ENCODE results near the gene MYO15A.

The MYO15A gene

DNA sequence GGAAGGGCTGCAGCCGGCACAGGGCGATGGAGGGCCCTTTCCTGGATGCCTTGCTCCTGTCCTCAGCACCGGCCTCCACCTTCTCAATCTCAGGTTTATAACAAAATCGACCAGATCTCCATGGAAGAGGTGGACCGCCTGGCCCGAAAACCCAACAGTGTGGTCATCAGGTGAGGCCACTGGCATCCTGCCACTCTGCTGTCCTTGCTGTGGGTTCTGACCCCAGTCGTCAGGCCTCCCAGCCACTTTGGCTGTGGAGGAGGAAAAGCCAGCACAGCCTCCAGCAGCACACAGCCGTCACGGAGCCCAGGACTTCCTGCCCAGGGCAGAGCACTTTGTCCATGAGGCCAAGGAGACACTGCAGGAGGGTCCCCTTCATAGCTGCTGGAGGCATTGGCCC lies 6.7 kb upstream of the MYO15A start:
- no peak for DNase-seq (ENCODE audit: low read depth in 2 of 2)

DNA sequence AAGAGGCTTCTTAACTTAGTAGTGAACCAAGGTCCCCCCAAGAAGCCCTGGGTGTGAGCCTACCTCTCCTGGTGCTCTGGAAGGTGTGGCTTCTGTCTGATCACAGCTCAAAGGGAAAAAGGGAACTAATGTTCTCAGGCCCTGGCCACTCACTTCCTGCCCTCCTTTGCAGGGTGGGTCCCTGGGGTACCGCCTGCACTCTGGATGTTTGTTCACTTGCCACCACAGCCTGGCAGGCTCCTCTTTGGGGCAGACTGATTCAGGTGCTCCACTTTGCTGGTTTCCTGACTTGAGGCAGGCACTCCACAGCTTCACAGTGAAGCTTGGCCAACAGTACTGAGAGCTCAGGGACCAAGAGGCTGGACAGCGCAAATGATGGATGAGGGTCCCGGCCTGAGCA lies 5.9 kb upstream of the MYO15A start:
- no peak for DNase-seq (ENCODE audit: low read depth in 2 of 2)

DNA sequence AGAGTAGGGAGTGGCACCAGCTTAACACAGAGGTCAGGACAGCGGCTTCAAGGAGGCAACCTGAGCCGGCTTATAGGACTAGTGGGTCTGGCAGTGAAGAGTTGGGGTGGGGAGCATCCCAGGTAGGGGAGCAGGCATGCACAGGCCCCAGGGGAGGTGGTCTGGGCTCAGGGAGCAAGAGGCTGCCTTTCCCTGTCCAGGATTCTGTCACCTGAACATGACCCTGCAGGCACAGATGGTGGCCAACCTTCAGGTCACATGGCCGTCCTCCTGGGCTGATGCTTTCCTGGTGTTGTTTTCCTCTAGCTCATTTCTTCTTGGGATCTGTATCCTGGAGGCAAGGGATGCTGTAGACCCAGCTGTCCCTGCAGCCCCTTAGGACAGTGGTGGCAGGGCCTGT lies 3.5 kb upstream of the MYO15A start:
- no peak for DNase-seq (ENCODE audit: low read depth in 2 of 2)

DNA sequence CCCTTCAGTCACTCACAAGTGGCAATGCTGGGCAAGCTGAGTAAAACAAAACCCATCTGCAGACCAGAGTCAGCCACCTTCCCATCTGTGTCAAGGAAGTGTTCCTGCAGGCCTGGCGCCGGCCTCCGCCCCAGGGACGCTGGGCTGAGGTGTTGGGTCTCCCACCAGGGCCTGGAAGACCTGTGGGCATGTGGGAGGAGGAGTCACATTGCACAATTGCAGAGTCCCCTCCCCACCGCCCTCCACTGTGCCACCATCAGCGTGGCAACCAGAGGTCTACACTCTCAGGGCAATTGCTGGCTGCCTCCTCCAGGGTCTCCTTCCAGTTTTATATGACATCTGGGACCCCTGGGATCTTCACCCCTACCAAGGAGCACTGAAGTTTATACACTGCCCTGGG lies 3.0 kb upstream of the MYO15A start:
- no peak for DNase-seq (ENCODE audit: low read depth in 2 of 2)

DNA sequence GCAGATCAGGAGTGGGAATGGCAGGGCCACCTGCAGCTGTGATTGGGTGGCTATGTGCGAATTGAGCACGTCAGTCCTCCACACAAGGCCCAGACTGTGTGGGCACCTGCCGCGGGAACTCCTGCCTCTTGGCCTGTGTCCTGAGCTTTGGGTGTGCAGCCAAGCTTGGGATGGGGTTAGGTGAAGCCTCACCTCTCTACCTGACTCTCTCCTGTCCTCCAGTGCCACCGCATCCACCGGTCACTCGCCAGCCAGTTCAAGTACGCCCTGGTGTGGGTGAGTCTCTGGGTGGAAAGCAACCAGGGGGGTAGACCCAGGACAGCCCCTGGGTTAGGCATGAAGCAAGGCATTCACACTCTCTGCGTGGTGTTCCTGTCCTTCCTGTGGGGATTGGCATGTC lies 2.3 kb upstream of the MYO15A start:
- no peak for DNase-seq (ENCODE audit: low read depth in 2 of 2)

DNA sequence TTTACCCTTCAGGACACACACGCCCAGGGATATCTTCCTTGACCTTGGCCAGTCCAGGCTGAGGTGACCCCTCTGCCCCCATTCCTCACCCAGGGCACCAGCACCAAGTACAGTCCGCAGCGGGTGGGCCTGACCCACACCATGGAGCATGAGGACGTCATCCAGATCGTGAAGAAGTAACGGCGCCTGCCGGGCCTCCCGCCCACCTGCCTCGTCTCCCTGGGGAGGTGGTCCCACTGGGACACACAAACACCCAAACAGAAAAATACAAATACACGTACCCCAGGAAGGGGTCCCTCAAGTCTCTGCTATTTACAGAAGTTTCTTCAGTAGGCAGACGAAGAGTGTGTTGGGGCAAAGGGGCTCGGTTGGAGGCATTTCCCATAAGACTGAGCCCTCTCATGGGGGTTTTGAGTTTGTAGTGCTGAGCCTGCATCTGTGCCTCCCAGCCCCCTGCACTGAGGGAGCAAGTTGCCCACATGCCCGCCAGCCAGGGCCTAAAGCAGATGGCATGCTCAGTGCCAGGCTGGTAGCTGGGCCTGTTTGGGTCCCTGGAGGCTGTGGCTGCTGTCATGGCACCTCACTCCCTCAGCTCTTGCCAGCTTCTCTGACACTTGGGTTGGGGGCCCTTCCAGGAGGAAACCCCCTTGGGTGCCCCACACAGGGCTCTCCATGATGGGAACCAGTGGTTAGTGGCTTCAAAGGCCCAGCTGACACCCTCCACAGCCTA lies 1.3 kb upstream of the MYO15A start:
- DNase-seq (ENCODE audit: low read depth in 2 of 2) = no peak

DNA sequence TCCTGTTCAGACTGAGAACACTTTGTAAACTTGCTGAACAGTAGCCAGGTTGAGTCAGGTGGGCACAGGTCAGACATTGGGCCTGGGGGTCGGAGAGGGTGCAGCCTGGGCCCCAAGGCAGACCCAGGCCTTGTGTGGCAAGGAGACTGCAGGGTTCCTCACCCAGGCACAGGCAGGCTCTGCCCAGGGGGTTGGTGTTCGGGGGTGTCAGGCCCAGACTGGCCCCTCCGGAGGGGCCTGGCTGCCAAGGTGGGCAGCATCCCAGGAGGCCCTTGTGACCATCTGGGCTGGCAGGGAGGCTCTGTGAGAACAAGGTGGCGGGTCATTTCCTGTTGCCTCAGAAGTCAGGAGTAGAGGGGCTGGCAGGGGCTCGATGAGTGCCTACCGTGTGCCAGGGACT lies 585 bp upstream of the MYO15A start:
- DNase-seq (ENCODE audit: low read depth in 2 of 2) = no peak

DNA sequence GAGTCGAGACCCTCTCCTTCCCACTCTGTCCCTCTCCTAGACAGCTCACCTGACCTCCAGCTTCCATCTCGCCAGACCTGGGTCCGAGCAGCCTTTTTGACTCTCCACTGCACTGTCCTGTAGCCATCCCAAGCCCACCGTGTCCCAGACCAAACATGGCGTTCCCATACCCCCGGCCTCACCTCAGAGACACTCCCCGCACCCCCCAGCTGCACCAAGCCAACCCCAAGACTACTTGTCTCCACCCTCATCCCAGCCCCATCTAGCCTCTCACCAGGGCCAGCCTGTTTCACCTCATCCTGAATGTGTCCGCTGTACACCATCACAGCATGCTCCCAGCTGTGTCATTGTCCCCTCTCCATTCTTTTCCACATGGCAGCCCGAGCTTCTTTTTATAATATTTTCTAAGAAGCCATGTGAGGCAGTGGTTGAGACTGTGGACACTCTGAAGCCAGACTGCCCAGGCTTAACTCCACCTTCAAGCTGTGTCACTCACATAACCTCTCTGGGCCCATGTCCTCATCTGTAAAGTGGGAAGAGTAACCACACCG lies 1.5 kb downstream of the MYO15A start:
- no peak for DNase-seq (ENCODE audit: low read depth in 2 of 2)

DNA sequence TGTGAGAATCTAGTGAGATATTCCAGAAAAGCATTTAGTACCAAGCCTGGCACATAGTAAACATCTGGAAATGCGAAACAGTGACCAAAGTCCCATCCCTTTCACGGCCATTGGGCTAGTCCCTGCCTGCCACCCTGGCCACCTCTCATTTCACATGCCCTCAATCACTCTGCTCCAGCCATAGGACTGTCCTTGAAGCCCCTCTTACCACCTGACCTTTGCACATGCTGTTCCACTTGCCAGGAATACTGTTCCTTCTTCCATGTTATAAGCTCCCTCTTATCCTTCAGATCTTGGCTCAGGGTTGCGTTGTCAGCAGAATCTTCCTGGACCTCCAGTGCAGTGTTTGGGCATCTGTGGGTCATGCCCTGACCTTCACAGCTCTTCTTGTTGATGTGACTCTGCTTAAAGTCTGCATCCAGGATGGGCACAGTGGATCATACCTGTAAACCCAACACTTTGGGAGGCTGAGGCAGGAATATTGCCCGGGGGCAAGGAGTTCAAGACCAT lies 2.1 kb downstream of the MYO15A start:
- DNase-seq (ENCODE audit: low read depth in 2 of 2) = no peak

DNA sequence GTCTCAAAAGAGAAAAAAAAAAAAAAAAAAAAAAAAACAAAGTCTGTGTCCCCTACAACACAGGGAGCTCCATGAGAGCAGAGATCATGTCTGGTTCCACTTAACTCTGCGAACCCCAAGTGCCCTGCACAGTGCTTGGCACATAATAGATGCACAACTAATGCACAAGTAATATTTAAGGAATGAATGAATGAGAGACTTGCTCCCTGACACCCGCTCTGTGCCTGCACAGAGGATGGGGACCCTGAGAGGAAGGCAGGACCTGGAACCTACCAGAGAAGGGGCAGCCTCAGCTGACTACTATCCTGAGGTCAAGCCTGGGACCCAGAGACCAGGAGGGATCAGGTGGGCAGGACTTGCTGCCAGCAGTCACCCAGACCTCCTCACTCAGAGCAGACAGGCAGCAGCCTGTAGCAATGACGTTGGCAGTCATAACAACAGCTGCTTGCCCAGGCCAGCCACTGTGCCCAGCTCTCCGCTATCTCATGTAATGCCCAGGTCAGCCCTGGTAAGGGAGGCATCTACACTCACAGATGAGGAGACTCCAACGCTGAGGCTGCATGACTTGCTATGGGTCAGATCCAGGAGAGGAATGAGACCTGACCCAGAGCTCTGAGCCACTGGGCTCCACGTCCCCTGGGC lies 2.9 kb downstream of the MYO15A start:
- DNase-seq (ENCODE audit: low read depth in 2 of 2) = no peak

DNA sequence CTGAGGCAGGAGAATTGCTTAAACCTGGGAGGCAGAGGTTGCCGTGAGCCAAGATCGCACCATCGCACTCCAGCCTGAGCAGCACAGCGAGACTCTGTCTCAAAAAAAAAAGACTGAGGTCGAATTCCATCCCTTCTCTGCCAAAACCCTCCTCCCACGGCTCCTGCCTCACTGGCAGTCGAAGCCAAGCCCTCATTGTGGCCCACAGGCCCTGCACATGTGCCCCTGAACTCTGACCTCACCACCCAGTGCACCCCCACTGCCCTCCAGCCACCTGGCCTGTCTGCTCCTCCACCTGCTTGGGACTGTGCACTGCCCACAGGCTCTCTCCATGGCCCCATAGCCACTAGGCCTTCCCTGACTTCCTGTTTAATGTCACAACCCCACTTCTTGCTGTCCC lies 7.0 kb downstream of the MYO15A start:
- DNase-seq (ENCODE audit: low read depth in 2 of 2) = no peak

DNA sequence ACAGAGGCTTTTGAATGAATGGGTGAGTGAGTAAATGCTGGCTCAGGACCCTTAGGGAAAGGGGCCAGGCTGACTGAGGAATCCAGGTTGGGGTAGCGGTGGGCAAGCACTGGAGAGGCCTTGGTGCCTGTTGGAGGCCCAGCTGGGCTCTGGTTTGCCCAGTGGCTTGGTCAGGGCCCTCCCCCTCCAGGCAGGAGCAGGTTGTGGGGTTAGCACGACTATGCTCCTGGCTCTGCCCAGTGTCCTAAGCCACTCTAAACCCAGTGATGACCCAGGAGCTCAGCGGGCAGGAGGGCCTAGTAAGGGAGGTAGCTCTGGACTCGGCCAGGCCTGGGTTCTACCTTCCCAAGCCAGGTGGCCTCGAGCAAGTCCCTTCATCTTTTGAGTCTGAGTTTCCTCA lies 7.5 kb downstream of the MYO15A start:
- DNase-seq (ENCODE audit: low read depth in 2 of 2) = no peak

DNA sequence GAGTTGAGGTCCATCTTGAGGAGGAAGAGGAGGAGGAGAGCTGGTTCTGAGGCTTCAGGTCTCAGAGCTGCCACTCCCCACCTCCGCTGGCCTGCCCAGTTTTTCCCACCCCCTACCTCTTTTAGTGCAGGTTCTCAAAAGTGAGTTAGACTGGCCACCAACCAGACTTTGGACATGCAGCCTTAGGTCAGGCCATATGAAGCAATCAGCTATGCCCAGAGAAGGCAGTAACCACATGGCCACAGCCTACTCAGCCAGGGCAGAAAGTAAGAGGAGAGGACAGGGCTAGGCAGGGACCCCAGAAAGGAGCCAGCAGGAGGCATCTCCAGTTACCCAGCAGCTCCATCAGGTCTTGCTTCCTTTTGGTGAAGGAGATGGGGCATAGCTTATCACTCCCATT lies 9.0 kb downstream of the MYO15A start:
- no peak for DNase-seq (ENCODE audit: low read depth in 2 of 2)

DNA sequence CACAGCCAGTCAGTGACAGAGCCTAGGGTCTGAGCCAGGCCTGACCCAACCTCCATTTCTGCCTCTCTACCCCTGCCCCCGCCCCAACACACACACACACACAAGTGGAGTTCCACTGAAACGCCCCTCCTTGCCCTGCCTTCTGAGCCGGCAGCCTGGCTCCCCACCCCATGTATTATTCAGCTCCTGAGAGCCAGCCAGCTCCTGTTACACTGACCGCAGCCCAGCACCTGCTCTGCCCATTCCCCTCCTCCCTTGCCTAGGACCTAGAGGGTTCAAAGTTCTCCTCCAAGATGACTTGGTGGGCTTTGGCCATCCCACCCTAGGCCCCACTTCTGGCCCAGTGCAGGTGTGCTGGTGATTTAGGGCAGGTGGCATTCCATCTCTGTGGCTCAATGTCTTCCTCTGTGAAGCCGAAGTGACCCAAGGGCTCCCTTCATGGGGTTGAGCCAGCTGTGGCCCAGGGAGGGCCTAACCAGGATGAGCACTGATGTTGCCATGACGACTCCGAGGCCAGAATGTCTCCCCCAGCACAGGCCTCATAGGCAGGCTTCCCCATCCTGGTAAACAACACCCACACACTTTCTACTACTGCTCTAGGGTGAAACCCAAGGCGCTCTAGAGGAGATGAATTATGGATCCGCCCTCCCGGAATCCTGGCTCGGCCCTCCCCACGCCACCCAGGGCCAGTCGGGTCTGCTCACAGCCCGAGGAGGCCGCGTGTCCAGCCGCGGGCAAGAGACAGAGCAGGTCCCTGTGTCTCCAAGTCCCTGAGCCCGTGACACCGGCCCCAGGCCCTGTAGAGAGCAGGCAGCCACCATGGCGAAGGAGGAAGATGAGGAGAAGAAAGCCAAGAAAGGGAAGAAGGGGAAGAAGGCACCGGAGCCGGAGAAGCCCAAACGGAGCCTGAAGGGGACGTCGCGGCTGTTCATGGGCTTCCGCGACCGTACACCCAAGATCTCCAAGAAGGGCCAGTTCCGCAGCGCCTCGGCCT lies 9.7 kb downstream of the MYO15A start:
- no peak for DNase-seq (ENCODE audit: low read depth in 2 of 2)

DNA sequence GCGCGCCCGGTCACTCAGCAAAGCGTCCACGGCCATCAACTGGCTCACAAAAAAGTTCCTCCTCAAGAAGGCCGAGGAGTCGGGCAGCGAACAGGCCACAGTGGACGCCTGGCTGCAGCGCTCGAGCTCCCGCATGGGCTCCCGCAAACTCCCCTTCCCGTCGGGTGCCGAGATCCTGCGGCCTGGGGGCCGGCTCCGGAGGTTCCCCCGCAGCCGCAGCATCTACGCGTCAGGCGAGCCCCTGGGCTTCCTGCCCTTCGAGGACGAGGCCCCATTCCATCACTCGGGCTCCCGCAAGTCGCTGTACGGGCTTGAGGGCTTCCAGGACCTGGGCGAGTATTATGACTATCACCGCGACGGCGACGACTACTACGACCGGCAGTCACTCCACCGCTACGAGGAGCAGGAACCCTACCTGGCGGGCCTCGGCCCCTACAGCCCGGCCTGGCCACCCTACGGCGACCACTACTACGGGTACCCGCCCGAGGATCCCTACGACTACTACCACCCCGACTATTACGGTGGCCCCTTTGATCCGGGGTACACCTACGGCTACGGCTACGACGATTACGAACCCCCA lies 10.7 kb downstream of the MYO15A start:
- no peak for DNase-seq (ENCODE audit: low read depth in 2 of 2)

DNA sequence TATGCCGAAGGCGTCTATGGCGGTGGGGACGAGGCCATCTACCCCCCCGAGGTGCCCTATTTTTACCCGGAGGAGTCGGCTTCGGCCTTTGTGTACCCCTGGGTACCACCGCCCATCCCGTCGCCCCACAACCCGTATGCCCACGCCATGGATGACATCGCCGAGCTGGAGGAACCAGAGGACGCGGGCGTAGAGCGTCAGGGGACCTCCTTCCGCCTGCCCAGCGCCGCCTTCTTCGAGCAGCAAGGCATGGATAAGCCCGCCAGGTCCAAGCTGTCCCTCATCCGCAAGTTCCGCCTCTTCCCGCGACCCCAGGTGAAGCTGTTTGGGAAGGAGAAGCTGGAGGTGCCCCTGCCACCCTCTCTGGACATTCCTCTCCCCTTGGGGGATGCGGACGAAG lies 11.4 kb downstream of the MYO15A start:
- no peak for DNase-seq (ENCODE audit: low read depth in 2 of 2)

DNA sequence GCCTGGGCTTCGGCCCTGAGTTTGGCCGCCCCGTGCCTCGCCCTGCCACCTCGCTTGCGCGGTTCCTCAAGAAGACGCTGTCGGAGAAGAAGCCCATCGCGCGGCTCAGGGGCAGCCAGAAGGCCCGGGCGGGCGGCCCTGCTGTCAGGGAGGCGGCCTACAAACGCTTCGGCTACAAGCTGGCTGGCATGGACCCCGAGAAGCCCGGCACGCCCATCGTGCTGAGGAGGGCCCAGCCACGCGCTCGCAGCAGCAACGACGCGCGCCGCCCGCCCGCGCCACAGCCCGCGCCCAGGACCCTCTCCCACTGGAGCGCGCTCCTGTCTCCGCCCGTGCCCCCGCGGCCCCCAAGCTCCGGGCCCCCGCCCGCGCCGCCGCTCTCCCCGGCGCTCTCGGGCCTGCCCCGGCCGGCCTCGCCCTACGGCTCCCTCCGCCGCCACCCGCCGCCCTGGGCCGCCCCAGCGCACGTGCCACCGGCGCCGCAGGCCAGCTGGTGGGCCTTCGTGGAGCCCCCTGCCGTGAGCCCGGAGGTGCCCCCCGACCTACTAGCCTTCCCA lies 12.0 kb downstream of the MYO15A start:
- no peak for DNase-seq (ENCODE audit: low read depth in 2 of 2)

DNA sequence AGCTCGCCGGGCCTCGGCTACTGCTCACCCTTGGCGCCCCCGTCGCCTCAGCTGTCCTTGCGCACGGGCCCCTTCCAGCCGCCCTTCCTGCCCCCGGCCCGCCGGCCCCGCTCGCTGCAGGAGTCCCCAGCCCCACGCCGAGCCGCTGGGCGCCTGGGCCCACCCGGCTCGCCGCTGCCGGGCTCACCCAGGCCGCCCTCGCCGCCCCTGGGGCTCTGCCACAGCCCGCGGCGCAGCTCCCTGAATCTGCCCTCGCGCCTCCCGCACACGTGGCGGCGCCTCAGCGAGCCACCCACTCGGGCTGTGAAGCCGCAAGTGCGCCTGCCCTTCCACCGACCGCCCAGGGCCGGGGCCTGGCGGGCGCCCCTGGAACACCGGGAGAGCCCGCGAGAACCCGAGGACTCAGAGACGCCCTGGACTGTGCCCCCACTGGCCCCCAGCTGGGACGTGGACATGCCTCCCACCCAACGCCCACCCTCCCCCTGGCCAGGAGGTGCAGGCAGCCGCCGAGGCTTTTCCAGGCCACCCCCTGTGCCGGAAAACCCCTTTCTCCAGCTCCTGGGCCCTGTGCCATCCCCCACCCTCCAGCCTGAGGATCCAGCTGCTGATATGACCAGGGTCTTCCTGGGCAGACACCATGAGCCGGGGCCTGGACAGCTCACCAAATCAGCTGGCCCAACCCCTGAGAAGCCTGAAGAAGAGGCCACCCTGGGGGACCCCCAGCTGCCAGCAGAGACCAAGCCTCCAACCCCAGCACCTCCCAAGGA lies 12.8 kb downstream of the MYO15A start:
- no peak for DNase-seq (ENCODE audit: low read depth in 2 of 2)

DNA sequence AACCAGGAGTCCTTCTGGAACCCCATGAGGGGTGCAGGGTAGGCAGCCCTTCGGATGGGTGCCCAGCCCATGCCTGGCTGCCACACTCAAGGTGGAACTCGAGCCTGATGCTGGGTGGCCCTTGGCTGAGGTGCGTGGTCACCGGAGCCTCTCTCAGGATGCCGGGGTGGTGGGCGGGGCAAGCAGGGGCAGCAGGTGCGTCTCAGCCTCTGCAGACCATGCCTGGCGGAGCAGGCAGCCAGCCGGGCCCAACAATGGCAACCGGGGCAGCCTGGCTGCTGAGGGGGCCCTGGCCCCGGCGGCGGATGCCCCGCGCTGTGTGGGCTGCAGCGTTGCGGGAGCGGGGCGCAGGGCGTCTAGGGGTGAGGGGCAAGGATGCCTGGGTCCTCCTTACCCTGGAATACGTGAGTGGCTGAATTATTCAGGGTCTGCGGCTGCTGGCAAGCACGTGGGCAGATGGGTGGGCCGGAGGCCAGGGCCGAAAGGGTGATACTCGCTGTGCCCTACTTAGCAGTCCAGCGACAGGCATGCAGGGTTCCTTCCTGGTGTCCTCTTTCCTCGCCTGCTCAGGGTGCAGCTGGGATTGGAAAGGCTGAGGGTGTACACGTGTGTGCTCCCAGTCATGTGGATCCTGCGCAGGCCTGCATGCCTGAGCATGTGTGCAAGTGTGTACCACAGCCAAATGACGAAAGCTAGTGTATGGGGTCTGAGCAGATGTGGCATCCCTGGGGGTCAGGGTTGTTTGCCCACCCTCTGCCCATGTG lies 14.6 kb downstream of the MYO15A start:
- no peak for DNase-seq (ENCODE audit: low read depth in 2 of 2)
